Neural cell (in vitro differentiated cells): ENCODE measurements around the gene STUM. TPM values are rescaled to one million over a fixed set of nuclear protein-coding genes. Genes with fewer than 3 reads are reported as not detected.

Experiments
- H2AFZ ChIP-seq: fragments of 200-600, 300-800 bp; sonication (generic), shearing (Covaris generic); 2 replicates; pipeline ENCODE4 v1.6.0; 2014; ENCODE audit warnings: low read depth, mild to moderate bottlenecking, antibody characterized with exemption, low read length, moderate library complexity
- H3F3A ChIP-seq: fragments of 200-600 bp; shearing (Covaris generic); 2 replicates; pipeline ENCODE4 v1.6.1; 2016; ENCODE audit warnings: mild to moderate bottlenecking, moderate library complexity, mixed read lengths, antibody characterized with exemption, low read length; ENCODE audit not compliant: insufficient read depth, poor library complexity, severe bottlenecking
- H3K27ac ChIP-seq: fragments of 200-600, 300-800 bp; sonication (generic), shearing (Covaris generic); 2 replicates; pipeline ENCODE4 v1.5.1; 2014; ENCODE audit warnings: mild to moderate bottlenecking, low read length, moderate library complexity
- H3K27me3 ChIP-seq: fragments of 300-800, 200-600 bp; sonication (generic), shearing (Covaris generic); 2 replicates; pipeline ENCODE4 v1.6.0; 2014; ENCODE audit warnings: mild to moderate bottlenecking, low read depth, low read length, moderate library complexity; ENCODE audit not compliant: insufficient read depth
- H3K36me3 ChIP-seq: fragments of 300-800, 200-600 bp; sonication (generic), shearing (Covaris generic); 2 replicates; pipeline ENCODE4 v1.5.1; 2014; ENCODE audit warnings: mild to moderate bottlenecking, antibody characterized with exemption, low read length, moderate library complexity; ENCODE audit not compliant: insufficient read depth
- H3K4me2 ChIP-seq: fragments of 300-800, 200-600 bp; sonication (generic), shearing (Covaris generic); 2 replicates; pipeline ENCODE4 v1.6.0; 2014; ENCODE audit warnings: mild to moderate bottlenecking, low read length
- H3K4me3 ChIP-seq: fragments of 300-800, 200-600 bp; sonication (generic), shearing (Covaris generic); 2 replicates; pipeline ENCODE4 v1.5.1; 2014; ENCODE audit warnings: mild to moderate bottlenecking, low read length, moderate library complexity
- H3K79me2 ChIP-seq: fragments of 200-600 bp; shearing (Covaris generic); replicated peaks from 2 replicates; pipeline ENCODE4 v1.6.0; 2014; ENCODE audit warnings: mild to moderate bottlenecking, low read length, moderate library complexity; ENCODE audit not compliant: insufficient read depth
- H3K9ac ChIP-seq: fragments of 300-800, 200-600 bp; sonication (generic), shearing (Covaris generic); 2 replicates; pipeline ENCODE4 v1.6.1; 2016; ENCODE audit warnings: mild to moderate bottlenecking, low read length, mixed read lengths
- H3K9me2 ChIP-seq: fragments of 200-600 bp; shearing (Covaris generic); 2 replicates; pipeline ENCODE4 v1.6.1; 2016; ENCODE audit warnings: mild to moderate bottlenecking, low read length, mixed read lengths; ENCODE audit not compliant: insufficient read depth
- H3K9me3 ChIP-seq: fragments of 200-600, 300-800 bp; sonication (generic), shearing (Covaris generic); 2 replicates; pipeline ENCODE4 v1.6.1; 2016; ENCODE audit warnings: mild to moderate bottlenecking, mixed run types, low read length, moderate library complexity, mixed read lengths
- H4K20me1 ChIP-seq: fragments of 200-600 bp; shearing (Covaris generic); 2 replicates; pipeline ENCODE4 v1.6.1; 2016; ENCODE audit warnings: mild to moderate bottlenecking, mixed run types; ENCODE audit not compliant: insufficient read depth
- EP300 ChIP-seq: fragments of 450-650 bp; conservative IDR thresholded peaks from 2 replicates; pipeline ENCODE4 v1.6.1; 2014; ENCODE audit warnings: antibody characterized with exemption, mild to moderate bottlenecking, moderate library complexity; ENCODE audit not compliant: poor library complexity, severe bottlenecking
- EZH2 ChIP-seq: fragments of 200-600, 300-800 bp; shearing (Covaris generic), sonication (generic); IDR thresholded peaks from 2 replicates; pipeline ENCODE4 v1.6.1; 2014; ENCODE audit warnings: antibody characterized with exemption, low read length, borderline replicate concordance, mild to moderate bottlenecking; ENCODE audit not compliant: insufficient read depth, poor library complexity, severe bottlenecking
- MXI1 ChIP-seq: fragments of 450-650 bp; conservative IDR thresholded peaks from 2 replicates; pipeline ENCODE4 v1.6.1; 2014; ENCODE audit warnings: antibody characterized with exemption, mild to moderate bottlenecking; ENCODE audit not compliant: poor library complexity, severe bottlenecking
- POLR2AphosphoS5 ChIP-seq: IDR thresholded peaks from 2 replicates; pipeline ENCODE4 v1.6.1; 2012
- RAD21 ChIP-seq: fragments of 450-650 bp; conservative IDR thresholded peaks from 2 replicates; pipeline ENCODE4 v1.6.1; 2014; ENCODE audit warnings: antibody characterized with exemption, mild to moderate bottlenecking, moderate library complexity
- REST ChIP-seq: IDR thresholded peaks from 2 replicates; pipeline ENCODE4 v1.6.1; 2012; ENCODE audit warnings: borderline replicate concordance
- SMC3 ChIP-seq: fragments of 450-650 bp; conservative IDR thresholded peaks from 2 replicates; pipeline ENCODE4 v1.6.1; 2014; ENCODE audit warnings: antibody characterized with exemption, mild to moderate bottlenecking, moderate library complexity; ENCODE audit not compliant: poor library complexity
- TAF1 ChIP-seq: IDR thresholded peaks from 2 replicates; pipeline ENCODE4 v1.6.1; 2012; ENCODE audit warnings: low read depth
- polyA plus RNA-seq: library from polyadenylated mRNA; depleted of rRNA; stranded (reverse); fragments of >200 nt; gene quantifications from 2 replicates; pipeline ENCODE4 v1.2.3, GENCODE V29; 2014
- TF ChIP-seq, protein P1 (sequence below): fragments of 450-650 bp; IDR thresholded peaks from 2 replicates; pipeline ENCODE4 v1.5.1; 2014; ENCODE audit warnings: antibody characterized with exemption, mild to moderate bottlenecking, moderate library complexity; ENCODE audit not compliant: poor library complexity, severe bottlenecking

The STUM gene
- polyA plus RNA-seq, 1 donor from 2014 or later: 0.52 TPM

GRCh38 chr1:226656601-226657277 is 108.2 kb downstream of the STUM start:
- Histone ChIP-seq H3K36me3 (no peaks in the 10 kb centered on the region), H3K4me3 (no peak overlapping the region), H3F3A (no peaks in the 10 kb centered on the region), H3K4me2 (no peak overlapping the region), H3K27ac (no peak overlapping the region), H3K9ac (no peak overlapping the region), H2AFZ (no peak overlapping the region), H3K9me2 (no peaks in the 10 kb centered on the region), H3K9me3 (no peaks in the 10 kb centered on the region), H3K79me2 (no peaks in the 10 kb centered on the region), H4K20me1 (no peaks in the 10 kb centered on the region), H3K27me3 (no peaks in the 10 kb centered on the region)
- TF ChIP-seq EZH2 (no peak), MXI1 (no peak), SMC3 (no peak), EP300 (no peak)

DNA sequence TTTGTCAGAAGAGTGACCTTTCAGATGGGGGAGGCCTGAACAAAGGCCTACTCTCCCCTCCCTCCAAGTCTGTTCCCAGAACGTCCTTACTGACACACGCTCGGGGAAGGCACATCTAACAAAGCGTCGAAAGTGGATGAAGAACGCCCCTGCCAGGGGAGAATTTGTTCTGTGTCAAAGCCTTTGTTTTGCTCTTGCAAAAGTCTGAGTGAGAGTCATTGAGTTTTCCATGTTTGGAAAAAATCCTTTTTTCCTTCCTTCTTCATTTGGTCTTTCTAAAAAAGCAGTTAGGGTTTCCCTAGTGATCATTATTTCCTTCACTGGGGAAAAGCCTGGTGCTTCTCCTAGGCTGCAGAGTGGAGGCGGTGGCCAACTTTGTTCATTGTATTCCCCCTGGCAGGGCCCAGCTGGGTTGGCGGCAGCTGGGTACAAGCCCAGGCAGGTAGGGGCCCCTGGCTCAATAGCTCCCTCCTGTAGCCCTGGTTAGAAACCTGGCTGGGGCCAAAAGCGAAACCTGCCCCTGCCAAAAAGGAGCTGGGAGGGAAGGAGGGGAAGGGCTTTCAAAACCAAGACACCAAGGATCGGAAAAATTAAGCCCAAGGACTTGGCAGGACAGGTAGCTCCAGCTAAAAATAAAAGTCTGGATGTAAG is 109.5 kb downstream of the STUM start:
- H2AFZ ChIP-seq: no peak overlapping the region
- no peaks in the 10 kb centered on the region for H3K9me3 ChIP-seq
- no peaks in the 10 kb centered on the region for H3K9me2 ChIP-seq
- H3K4me2 ChIP-seq: no peak overlapping the region
- H3K27ac ChIP-seq: no peak overlapping the region
- no peaks in the 10 kb centered on the region for H3K27me3 ChIP-seq
- no peak overlapping the region for H3K9ac ChIP-seq
- no peaks in the 10 kb centered on the region for H3K36me3 ChIP-seq
- TF ChIP-seq POLR2AphosphoS5 (no peak), RAD21 (no peak), TAF1 (no peak), SMC3 (no peak), MXI1 (no peak), REST (no peak), EP300 (no peak), EZH2 (no peak)
- TF ChIP-seq, protein P1, sequence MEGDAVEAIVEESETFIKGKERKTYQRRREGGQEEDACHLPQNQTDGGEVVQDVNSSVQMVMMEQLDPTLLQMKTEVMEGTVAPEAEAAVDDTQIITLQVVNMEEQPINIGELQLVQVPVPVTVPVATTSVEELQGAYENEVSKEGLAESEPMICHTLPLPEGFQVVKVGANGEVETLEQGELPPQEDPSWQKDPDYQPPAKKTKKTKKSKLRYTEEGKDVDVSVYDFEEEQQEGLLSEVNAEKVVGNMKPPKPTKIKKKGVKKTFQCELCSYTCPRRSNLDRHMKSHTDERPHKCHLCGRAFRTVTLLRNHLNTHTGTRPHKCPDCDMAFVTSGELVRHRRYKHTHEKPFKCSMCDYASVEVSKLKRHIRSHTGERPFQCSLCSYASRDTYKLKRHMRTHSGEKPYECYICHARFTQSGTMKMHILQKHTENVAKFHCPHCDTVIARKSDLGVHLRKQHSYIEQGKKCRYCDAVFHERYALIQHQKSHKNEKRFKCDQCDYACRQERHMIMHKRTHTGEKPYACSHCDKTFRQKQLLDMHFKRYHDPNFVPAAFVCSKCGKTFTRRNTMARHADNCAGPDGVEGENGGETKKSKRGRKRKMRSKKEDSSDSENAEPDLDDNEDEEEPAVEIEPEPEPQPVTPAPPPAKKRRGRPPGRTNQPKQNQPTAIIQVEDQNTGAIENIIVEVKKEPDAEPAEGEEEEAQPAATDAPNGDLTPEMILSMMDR: no peak
- H4K20me1 ChIP-seq: no peaks in the 10 kb centered on the region
- H3K4me3 ChIP-seq: no peak overlapping the region
- H3K79me2 ChIP-seq: no peaks in the 10 kb centered on the region
- H3F3A ChIP-seq: no peaks in the 10 kb centered on the region
